DND-41 (cell line): ENCODE data around the gene NPY4R.
"Not testable (repeated sequence)": the region's sequence is repeated elsewhere in the genome, so short reads cannot be mapped to it uniquely, and the experiment has no call there.

Experiments used
- ATAC-seq: fragments of 200-7000 bp; cut with Tn5 transposase; 3 replicates; pipeline ENCODE4 v1.9.1; 2021; ENCODE audit warnings: low read depth; ENCODE audit not compliant: insufficient read depth
- DNase-seq: peaks from one replicate; pipeline ENCODE4 v3.0.0-alpha.2; 2020
- H2AFZ ChIP-seq: 2 replicates; pipeline ENCODE4 v1.6.0; 2012; ENCODE audit warnings: low read depth, low read length
- H3K27ac ChIP-seq: 2 replicates; pipeline ENCODE4 v1.5.1; 2012; ENCODE audit warnings: low read length, inconsistent platforms
- H3K27me3 ChIP-seq: fragments of 200-600 bp; sonication (generic); 2 replicates; pipeline ENCODE4 v1.6.0; 2012; ENCODE audit warnings: low read length, mild to moderate bottlenecking, inconsistent platforms; ENCODE audit not compliant: insufficient read depth, poor library complexity
- H3K36me3 ChIP-seq: 2 replicates; pipeline ENCODE4 v1.5.1; 2012; ENCODE audit warnings: low read length, inconsistent platforms; ENCODE audit not compliant: insufficient read depth
- H3K4me1 ChIP-seq: 2 replicates; pipeline ENCODE4 v1.5.1; 2012; ENCODE audit warnings: mild to moderate bottlenecking, low read length; ENCODE audit not compliant: insufficient read depth
- H3K4me2 ChIP-seq: 2 replicates; pipeline ENCODE4 v1.6.0; 2012; ENCODE audit warnings: mild to moderate bottlenecking, moderate library complexity, low read length, inconsistent platforms; ENCODE audit not compliant: insufficient read depth
- H3K4me3 ChIP-seq, 2 experiments: fragments of 200-600 bp in 1 of 2; shearing (Covaris generic) in 1 of 2; 2 replicates each; pipeline ENCODE4 v1.5.1; 2012 to 2016; ENCODE audit warnings: inconsistent platforms in 2 of 2, low read length in 2 of 2, mild to moderate bottlenecking in 2 of 2, low read depth in 1 of 2, moderate library complexity in 1 of 2
- H3K79me2 ChIP-seq: 2 replicates; pipeline ENCODE4 v1.6.0; 2012; ENCODE audit warnings: low read length, inconsistent platforms; ENCODE audit not compliant: insufficient read depth
- H3K9ac ChIP-seq: 2 replicates; pipeline ENCODE4 v1.6.0; 2012; ENCODE audit warnings: low read depth, mild to moderate bottlenecking, inconsistent platforms, low read length, moderate library complexity
- H3K9me3 ChIP-seq: 2 replicates; pipeline ENCODE4 v1.5.1; 2012; ENCODE audit warnings: low read length, moderate library complexity, mild to moderate bottlenecking, inconsistent platforms; ENCODE audit not compliant: insufficient read depth, severe bottlenecking
- H4K20me1 ChIP-seq: 2 replicates; pipeline ENCODE4 v1.6.0; 2012; ENCODE audit warnings: low read length; ENCODE audit not compliant: insufficient read depth

The NPY4R gene

DNA sequence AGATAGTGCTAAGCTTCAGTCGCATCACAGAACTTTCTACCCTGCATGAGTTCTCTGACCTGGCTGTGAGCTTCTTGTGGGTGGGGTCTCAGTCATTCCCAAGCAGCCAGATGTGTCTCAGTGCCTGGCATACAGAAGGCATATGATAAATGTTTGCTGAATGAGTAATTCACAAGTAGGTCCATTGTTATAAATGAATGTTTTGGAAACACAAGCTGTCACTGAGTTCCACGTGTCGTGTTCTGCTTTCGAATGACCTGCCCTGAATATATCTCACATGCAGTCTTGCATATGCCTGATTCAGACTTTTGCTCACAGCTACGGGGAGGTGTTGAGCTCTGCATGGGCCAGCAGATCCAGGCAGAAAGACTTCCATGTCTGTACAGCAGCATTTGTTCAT is 46.2 kb upstream of the NPY4R start:
- not testable (repeated sequence) for H3K27me3 ChIP-seq, H3K79me2 ChIP-seq, H2AFZ ChIP-seq, H3K4me2 ChIP-seq, H3K9ac ChIP-seq, H3K4me3 ChIP-seq, H3K36me3 ChIP-seq, H3K27ac ChIP-seq, DNase-seq, ATAC-seq, H4K20me1 ChIP-seq, H3K9me3 ChIP-seq, H3K4me1 ChIP-seq

DNA sequence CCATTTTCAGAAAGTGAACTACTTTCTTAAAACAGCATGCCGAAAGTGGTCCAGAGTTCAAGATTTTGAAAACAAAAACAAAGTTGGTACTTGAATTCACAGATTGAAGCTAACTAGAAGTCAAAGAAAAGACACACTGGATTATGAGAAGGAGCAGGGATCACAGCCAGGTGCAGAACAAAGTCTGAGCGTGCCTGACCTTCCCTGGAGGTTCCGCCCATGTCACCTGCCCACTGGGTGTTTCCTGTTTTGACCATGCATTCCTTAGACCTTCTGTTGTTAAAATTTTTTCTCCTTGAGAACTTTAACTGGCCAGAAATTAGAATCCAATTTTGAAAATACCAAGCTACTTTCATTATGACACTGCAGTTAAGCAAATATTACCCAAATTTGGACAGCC is 34.2 kb upstream of the NPY4R start:
- H3K36me3 ChIP-seq, H3K79me2 ChIP-seq, ATAC-seq, H4K20me1 ChIP-seq, H3K4me2 ChIP-seq, DNase-seq, H2AFZ ChIP-seq, H3K27ac ChIP-seq, H3K9me3 ChIP-seq, H3K4me3 ChIP-seq, H3K4me1 ChIP-seq, H3K27me3 ChIP-seq, H3K9ac ChIP-seq: not testable (repeated sequence)

DNA sequence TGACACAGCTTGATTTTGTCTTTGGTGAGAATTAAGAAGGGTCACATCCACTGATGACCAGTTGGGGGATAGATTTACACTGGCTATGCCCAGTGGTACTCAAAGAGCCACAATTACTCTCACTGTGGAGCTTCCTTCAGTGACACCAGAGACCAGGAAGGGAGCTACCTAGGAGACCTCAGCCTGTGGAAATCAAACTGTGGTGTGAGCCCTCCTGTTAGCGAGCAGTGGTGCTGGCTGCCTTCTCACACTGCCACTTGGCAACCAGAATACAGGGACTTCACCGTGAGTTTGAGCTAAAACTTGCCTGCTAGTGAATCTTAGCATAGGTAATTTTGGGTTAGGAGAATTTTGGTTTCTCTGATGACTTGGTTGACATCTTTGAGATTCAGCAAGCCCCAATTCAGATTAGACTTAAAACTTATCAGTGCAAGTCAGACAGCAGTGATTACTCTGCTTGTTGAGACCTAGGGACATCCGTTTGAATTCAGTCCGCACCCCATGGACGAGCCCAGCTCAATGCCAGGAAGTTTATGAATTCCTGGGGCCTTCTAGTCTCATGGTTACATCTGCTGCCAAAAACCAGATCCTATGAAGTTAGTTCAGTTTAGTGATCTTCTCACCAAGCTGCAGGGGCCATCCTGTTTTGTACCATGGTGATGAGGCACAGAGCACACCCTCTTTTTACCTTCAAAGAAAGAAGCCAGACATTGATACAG is 33.4 kb upstream of the NPY4R start:
- not testable (repeated sequence) for H3K4me2 ChIP-seq, H2AFZ ChIP-seq, H3K4me1 ChIP-seq, H3K36me3 ChIP-seq, DNase-seq, H3K9ac ChIP-seq, H3K27me3 ChIP-seq, H3K79me2 ChIP-seq, H4K20me1 ChIP-seq, H3K4me3 ChIP-seq, H3K9me3 ChIP-seq, ATAC-seq, H3K27ac ChIP-seq

DNA sequence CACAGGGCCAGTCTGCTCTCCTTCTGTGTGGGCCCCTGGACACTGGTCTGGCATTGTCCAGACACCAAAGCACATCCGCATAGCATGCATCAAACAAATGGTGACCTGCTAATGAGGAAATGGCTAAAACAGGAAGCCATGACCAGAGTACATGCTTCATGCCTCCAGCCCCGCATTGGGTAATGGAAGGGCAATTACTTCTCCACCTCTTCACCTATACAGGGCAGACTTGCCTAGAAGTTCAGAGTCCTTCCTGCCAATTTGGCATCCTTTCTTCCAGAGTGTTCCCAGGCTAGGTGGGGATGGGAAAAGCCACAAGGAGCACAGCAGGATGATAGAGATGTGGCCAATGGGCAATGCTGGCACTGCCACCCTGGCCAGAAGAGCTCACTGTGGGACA is 32.1 kb upstream of the NPY4R start:
- H3K9ac ChIP-seq, H3K9me3 ChIP-seq, H2AFZ ChIP-seq, ATAC-seq, H3K27ac ChIP-seq, H3K4me1 ChIP-seq, H3K27me3 ChIP-seq, H3K4me2 ChIP-seq, DNase-seq, H3K36me3 ChIP-seq, H3K4me3 ChIP-seq, H4K20me1 ChIP-seq, H3K79me2 ChIP-seq: not testable (repeated sequence)

DNA sequence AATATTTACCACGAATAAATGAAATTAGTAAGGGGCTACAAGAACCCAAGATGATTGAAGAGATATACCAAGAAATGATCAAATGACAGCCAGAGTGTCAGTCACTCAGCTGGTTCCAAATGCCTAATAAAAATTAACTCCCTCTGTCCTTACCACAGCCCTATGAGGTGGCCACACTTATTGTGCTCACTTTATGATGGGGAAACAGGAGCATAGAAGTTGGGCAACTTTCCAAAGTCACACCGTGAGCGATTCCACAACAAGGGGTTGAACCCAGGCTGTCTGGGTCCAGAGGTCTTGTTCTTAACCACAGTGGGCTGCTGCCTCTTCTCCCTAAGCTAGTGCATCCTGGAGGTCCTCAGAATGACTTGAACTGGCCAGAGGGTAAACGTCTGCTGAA is 31.6 kb upstream of the NPY4R start:
- H3K4me2 ChIP-seq, H3K9ac ChIP-seq, H3K9me3 ChIP-seq, H3K27me3 ChIP-seq, H3K4me3 ChIP-seq, H3K27ac ChIP-seq, H3K4me1 ChIP-seq, H3K79me2 ChIP-seq, DNase-seq, H4K20me1 ChIP-seq, H3K36me3 ChIP-seq, H2AFZ ChIP-seq, ATAC-seq: not testable (repeated sequence)

DNA sequence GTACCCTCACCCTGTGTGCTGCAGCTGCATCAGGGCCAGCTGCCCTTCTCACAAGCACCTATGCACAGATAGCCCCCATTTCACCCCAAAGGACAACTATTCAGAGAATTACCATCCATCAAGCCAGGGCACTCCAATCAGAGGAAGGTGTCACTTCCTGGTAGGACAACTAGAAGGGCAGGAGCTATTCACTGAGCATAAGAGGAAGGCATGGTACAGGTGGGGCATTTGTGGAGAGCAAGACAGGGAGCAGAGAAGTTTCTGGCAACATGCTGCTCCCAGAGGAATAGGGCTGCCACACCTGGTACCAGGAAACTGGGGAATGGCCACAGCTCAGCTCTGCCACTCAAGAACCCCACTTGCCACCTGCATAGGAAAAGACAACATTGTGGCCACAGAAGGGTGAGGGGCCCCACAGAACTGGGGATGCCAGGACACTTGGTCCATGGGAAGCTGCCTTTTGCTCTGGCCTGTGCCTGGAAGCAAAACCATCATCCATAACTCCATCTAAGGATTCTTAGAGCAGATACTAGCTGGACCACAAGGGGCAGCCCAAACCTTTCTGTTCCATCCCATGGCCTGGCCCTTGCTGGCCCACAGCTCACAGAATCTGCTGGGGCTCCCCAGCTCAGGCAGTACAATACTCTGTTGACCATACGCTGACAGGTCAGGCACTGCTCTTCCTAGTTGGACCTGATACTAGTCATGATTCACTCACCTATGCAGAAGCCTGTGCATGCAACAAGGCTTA is 25.8 kb upstream of the NPY4R start:
- not testable (repeated sequence) for DNase-seq, ATAC-seq

DNA sequence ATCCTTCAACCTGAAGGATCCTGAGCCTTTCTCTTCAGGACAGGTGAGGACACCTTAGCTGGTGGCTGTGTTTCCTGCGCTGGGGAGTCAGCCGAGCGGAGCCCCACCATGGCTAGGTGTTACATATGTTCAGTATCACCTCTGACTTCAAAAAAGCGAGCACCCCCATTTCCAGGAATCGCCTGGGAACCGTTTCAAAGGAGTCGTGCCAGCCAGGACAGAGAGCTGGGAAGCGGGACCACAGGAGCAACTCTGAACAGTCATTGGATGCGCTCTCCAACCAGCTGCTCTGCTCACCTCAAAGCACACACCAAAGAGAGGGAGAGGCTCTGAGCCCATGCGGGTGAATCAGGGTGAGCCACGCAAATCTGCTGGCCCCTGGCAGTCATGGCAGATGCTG is 24.5 kb upstream of the NPY4R start:
- H3K9ac ChIP-seq, H3K4me2 ChIP-seq, H3K9me3 ChIP-seq, H3K27me3 ChIP-seq, DNase-seq, H4K20me1 ChIP-seq, H2AFZ ChIP-seq, H3K79me2 ChIP-seq, H3K36me3 ChIP-seq, H3K27ac ChIP-seq, H3K4me1 ChIP-seq, ATAC-seq, H3K4me3 ChIP-seq: not testable (repeated sequence)

More for the DNA sequence above, 25.8 kb upstream of the NPY4R start:
- H2AFZ ChIP-seq, H4K20me1 ChIP-seq, H3K79me2 ChIP-seq, H3K27ac ChIP-seq, H3K4me2 ChIP-seq, H3K4me3 ChIP-seq, H3K4me1 ChIP-seq, H3K9me3 ChIP-seq, H3K27me3 ChIP-seq, H3K36me3 ChIP-seq, H3K9ac ChIP-seq: not testable (repeated sequence)

DNA sequence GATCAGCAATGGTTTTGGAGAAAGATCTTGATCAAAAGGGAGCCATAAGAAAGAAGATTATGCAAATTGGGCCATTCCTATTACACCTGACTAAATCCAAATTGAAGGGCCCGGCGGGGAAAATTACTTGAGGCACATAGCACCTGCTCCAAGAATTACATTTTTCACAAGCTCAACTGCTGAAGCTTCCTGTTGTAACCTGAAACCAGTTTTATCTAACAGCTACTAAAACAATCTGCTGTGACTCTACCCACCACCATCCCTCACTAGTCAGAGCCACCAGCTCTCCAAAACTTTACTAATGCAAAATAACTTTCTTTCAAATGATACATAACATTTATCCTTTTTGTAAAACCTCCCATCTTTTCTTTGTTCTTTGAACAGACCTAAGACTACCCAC is 20.7 kb upstream of the NPY4R start:
- DNase-seq, H3K4me3 ChIP-seq, H3K79me2 ChIP-seq, H2AFZ ChIP-seq, H3K4me1 ChIP-seq, H3K9ac ChIP-seq, ATAC-seq, H3K36me3 ChIP-seq, H3K27me3 ChIP-seq, H4K20me1 ChIP-seq, H3K4me2 ChIP-seq, H3K9me3 ChIP-seq, H3K27ac ChIP-seq: not testable (repeated sequence)
